Omental fat pad (tissue), 4 donors: Measurements from ENCODE around the gene WDR55. TPM values are rescaled to one million over a fixed set of nuclear protein-coding genes. Genes with fewer than 3 reads are reported as not detected.
A peak's percentile ranks its signal among the peaks of the same experiment; 100 is the strongest.
"Not testable (repeated sequence)": the region's sequence is repeated elsewhere in the genome, so short reads cannot be mapped to it uniquely, and the experiment has no call there.

Source experiments
- ATAC-seq: fragments of 150-250 bp; one replicate; pipeline ENCODE4 v1.9.1; 2016; ENCODE audit warnings: mild to moderate bottlenecking, moderate library complexity; ENCODE audit not compliant: low FRiP score
- DNase-seq: peaks from one replicate; pipeline ENCODE4 v3.0.0-alpha.2; 2019; ENCODE audit warnings: low spot score
- CTCF ChIP-seq, 3 donors: fragments of 450-650 bp; IDR thresholded peaks; one replicate each; pipeline ENCODE4 v1.5.1; 2016 to 2017; ENCODE audit warnings: antibody characterized with exemption in 3 of 3, mild to moderate bottlenecking in 3 of 3, moderate library complexity in 2 of 3
- total RNA-seq, 4 donors: library from RNA; depleted of rRNA; stranded (reverse); fragments of >200 nt; gene quantifications; one replicate each; pipeline ENCODE4 v1.1.0, GENCODE V29; 2016

The WDR55 gene
- total RNA-seq, 4 donors from 2014 or later, result 21.2 to 29.9 (median 25.2) TPM

- ATAC-seq (no peak), DNase-seq (no peak)
- TF ChIP-seq CTCF (IDR thresholded peaks at IDR 0.05), result no peak
These were observed 29.6 kb downstream of the WDR55 start for GRCh38 chr5:140694276-140694675.

GRCh38 chr5:140696891-140697492, 32.3 kb downstream of the WDR55 start:
- TF ChIP-seq CTCF (IDR thresholded peaks at IDR 0.05), result no peak
- ATAC-seq (no peak), DNase-seq (no peak)

GRCh38 chr5:140700177-140701144, 35.8 kb downstream of the WDR55 start, which contains the start of gene ZMAT2:
TSS of gene ZMAT2 (plus strand) at chr5:140700447. CDS start at chr5:140700461, 14 bp downstream.
- ATAC-seq (peak; percentile 96), DNase-seq (peak; percentile 93)
- TF ChIP-seq CTCF (IDR thresholded peaks at IDR 0.05), result no peak

- TF ChIP-seq CTCF (IDR thresholded peaks at IDR 0.05), result no peak
- DNase-seq (no peak), ATAC-seq (no peak)
These were observed 43.1 kb downstream of the WDR55 start for GRCh38 chr5:140707812-140708211.

- not testable (repeated sequence) for ATAC-seq, DNase-seq
These were observed 44.1 kb downstream of the WDR55 start for GRCh38 chr5:140708787-140709186.

DNA sequence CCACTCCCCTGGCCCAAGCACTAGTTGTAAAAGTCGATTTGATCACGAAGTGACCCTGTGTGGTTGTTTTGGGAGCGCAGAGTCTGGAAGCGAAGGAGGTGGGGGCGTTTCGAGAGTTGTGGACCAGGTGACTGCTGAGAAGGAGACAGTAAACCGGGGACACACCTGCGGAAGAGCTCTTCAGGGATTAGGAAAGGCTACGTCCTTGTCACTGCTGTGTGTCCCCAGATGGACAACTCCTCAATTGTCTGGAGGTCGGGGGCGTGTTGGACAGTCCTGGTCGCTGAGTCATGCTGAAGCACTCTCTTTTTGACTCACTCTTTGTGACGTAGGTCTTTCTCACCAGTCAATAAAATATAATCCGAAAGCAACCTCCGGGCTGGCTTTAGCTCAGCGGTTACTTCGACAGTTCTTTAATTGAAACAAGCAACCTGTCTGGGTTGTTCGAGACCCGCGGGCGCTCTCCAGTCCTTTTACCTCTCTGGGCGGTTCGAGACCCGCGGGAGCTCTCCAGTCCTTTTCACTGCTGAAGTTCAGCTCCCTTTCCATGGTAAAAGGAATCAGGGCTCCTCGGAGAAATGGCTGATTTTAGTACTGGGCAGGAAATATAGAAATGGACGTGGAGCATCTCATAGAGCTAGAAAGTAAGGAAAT, 46.3 kb downstream of the WDR55 start:
- DNase-seq (peak; percentile 66), ATAC-seq (peak; percentile 98)
- no peak for TF ChIP-seq CTCF (IDR thresholded peaks at IDR 0.05)

- TF ChIP-seq CTCF (IDR thresholded peaks at IDR 0.05), result no peak
- ATAC-seq (no peak), DNase-seq (no peak)
These were observed 47.1 kb downstream of the WDR55 start for GRCh38 chr5:140711794-140712193.
